Liver (tissue), 3 donors: ENCODE measurements around the gene PON1.

Experiments used
- CTCF ChIP-seq: fragments of 150-350 bp; IDR thresholded peaks from 2 replicates; pipeline ENCODE4 v1.5.1; 2017; ENCODE audit warnings: improper control_type of control experiment, low read depth, low read length; ENCODE audit not compliant: missing input control
- FOXA1 ChIP-seq: IDR thresholded peaks from 2 replicates; pipeline ENCODE4 v1.6.1; 2016; ENCODE audit warnings: antibody characterized with exemption
- JUND ChIP-seq, 2 donors: IDR thresholded peaks; 2 replicates each; pipeline ENCODE4 v1.6.1; 2016; ENCODE audit warnings: antibody characterized with exemption in 2 of 2
- MAX ChIP-seq: IDR thresholded peaks from 2 replicates; pipeline ENCODE4 v1.6.1; 2016; ENCODE audit warnings: antibody characterized with exemption
- RAD21 ChIP-seq, 2 donors: IDR thresholded peaks; 2 replicates each; pipeline ENCODE4 v1.6.1; 2016; ENCODE audit warnings: antibody characterized with exemption in 2 of 2, mild to moderate bottlenecking in 2 of 2
- SP1 ChIP-seq: IDR thresholded peaks from 2 replicates; pipeline ENCODE4 v1.6.1; 2018; ENCODE audit warnings: antibody characterized with exemption, mild to moderate bottlenecking
- TAF1 ChIP-seq: conservative IDR thresholded peaks from 2 replicates; pipeline ENCODE4 v1.6.1; 2016; ENCODE audit warnings: antibody characterized with exemption, mild to moderate bottlenecking
- donor health status: healthy.
- donor health status: healthy.

GRCh38 chr7:95342029-95342428, 17.7 kb upstream of the PON1 start:
- TF ChIP-seq CTCF (no peak), FOXA1 (no peak), MAX (no peak), JUND (IDR thresholded peaks at IDR 0.05) (no peak), RAD21 (IDR thresholded peaks at IDR 0.05) (no peak), TAF1 (no peak), SP1 (no peak)
